GM18505 (cell line): ENCODE results near the gene TBPL2.

Experiments used
- ATAC-seq: cut with Tn5 transposase; IDR thresholded peaks from one replicate; pipeline ENCODE4 v1.9.1; 2021; ENCODE audit not compliant: unreplicated experiment
- POLR2A ChIP-seq: IDR thresholded peaks from 4 replicates; pipeline ENCODE4 v1.6.1; 2011; ENCODE audit warnings: borderline replicate concordance; ENCODE audit not compliant: insufficient read depth, insufficient read length; ENCODE audit errors: extremely low read depth

Gene TBPL2

DNA sequence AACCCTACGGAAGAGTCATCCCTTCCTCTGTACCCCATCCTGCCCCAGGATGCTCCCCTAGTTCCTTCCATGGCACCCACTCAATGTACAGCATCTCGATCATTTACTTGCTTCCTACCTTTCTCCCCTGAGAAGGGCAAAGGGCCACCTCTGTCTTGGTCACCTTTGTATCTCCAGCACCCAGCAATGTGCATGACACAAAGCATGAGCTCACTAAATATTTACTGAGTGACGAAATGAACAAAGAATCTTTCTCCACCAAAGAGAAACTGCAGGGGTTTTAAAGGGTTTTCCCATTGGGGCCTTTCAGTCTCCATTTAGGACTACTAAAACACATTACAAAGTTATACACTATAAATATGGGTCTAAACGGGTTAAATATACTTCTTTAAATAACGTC, 59.4 kb downstream of the TBPL2 start:
- no peak for ATAC-seq
- TF ChIP-seq POLR2A, result no peak

DNA sequence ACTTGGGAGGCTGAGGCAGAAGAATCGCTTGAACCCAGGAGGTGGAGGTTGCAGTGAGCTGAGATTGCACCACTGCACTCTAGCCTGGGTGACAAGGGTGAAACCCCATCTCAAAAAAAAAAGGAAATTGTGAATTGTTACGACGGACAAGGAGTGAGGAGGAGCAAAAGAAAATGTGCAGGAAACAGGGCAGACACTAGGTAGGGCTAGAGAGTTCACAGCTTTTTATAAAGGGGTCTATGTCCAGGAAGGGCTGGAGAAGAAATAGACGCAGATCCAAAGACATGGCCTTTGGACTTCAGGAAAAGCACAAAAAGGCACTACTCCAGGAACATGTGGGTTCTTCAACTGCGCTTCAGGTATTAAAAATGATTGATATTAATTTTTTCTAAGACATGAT, 63.2 kb downstream of the TBPL2 start:
- no peak for TF ChIP-seq POLR2A
- ATAC-seq, result no peak

DNA sequence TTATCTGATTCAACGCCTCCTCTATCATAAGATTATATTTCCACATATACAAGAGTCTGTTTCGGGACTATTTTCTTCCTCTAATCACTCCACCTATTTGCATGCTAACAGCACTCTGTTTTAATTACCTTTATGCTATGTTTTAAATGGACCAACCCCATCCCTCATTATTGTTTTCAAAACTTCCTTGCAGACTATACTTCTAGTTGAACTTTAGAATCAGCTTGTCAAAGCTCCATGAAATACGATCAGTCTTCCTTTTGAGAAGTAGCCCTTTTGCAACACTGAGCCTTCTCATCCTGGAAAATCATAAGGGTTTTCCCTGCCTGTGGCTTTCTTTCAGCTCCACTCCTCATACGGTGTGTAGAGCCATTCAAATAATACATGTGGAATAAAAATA, 65.6 kb downstream of the TBPL2 start:
- TF ChIP-seq POLR2A, result no peak
- no peak for ATAC-seq

DNA sequence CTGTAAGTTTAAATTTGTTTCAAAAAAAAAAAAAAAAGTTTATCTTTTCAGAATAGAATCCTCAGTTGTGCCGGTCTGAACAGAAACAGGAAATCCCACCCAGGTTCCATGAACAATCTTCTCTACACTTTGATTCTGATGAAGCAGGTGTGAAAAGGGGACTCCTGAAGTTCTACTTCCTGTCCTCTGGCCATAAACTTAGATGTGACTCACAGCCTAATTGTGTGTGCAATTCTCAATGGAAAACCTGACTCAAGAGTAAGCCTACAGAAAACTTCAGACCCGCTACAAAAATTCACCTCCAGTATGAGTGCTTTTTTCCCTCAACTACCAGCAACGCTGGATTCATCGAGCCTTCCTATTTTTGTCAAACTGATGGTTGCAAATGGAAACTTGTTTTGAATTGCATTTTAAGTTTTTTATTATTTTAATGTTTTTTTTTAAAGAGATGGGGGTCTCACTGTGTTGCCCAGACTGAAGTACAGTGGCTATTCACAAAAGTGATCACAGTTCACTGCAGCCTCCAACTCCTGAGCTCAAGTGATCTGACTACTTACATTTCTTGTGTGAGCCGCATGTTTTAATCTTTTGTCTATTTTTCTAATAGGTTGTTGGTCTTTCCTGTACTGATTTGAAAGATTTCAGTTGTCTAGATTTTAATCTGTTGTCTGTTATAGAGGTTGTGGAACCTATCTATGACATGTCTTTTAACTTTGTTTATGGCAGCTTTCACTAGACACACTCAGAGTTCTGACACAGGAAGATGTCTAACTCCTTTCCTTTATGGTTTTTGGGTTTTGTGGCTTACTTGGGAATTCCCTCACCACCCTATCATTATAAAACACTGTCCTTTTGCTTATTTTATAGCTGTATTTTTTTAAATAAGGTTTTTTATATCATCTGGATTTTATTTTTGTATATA, 66.4 kb downstream of the TBPL2 start:
- no peak for ATAC-seq
- TF ChIP-seq POLR2A, result no peak

DNA sequence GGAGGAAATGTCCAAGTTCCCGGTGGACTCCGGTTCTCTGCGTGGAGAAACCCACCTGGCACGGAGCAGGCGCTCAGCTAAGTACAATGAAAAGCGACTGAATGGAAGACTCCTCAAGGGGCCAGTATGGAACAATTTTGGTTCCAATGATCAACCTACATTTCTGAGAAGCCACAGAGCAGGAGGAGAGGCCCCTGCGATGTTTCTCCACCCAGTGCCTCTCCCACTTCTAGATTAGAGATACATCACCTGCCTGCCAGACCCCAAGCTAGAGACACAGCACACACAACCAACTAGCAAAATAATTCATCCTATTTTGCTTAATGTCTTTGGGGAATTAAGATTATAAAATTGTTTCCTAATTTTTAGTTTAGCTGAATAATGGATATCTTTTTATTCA, 67.6 kb downstream of the TBPL2 start:
- no peak for TF ChIP-seq POLR2A
- no peak for ATAC-seq

DNA sequence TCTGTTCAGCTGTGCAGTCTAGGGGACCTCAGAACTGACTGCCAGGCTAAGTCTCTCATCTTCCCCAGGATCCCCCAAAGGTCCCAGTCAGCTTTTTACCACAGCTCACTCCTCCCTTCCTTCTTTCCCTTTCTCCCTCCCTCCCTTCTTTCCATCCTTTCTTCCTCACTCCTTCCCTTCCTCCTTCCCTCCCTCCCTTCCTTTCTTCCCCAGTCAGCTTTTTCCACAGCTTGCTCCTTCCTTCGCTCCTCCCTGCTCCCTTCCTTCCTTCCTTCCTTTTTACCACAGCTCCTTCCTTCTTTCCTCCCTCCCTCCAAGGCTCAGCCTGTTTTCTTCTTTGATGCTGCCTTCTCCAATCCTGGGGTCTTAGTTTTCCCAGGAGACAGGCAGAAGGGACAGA, 68.0 kb downstream of the TBPL2 start:
- TF ChIP-seq POLR2A, result no peak
- ATAC-seq, result no peak

DNA sequence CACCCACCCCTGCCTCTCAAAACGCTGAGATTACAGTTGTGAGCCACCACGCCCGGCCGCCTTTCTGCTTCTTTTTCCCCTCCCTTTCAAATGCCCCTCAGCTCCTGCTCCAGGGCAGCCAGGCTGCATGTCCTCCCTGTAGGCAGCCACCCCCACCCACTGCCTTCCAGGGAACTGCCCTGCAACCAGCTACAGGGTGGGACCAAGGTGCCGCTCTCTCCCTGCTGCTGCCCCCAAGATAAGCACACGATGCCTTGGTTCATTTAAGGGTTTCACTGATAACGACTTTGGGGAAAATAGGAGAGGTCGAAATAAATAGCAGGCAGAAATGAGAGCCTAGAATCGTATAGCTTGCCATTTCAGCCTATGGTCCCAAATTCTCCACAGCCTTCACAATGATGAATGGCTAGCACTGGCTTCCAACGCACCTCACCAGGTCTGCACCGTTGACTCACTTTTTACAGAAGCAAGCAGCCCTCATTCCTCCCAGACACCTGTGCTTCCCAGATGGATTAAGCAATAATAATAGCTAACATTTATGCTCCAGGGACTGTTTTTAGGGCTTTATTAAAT, 69.4 kb downstream of the TBPL2 start:
- no peak for ATAC-seq
- TF ChIP-seq POLR2A, result no peak

DNA sequence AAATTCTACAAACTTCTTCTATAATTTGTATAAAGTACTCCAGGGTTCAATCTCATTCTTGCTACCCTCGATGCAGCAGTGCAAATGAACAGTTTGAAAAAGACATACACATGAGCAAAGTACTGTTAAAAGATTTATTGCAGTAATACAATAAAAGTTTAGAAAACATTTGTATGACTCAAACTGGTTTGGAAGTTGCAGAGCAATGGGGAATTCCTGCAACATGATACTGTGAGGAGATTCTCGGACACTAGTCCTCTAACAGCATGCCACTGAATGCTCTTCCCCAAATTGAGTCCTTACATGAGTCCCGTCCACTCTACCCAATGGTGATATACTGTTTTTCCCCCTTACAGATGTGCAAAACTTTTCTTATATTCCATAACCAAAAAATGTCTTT, 74.1 kb downstream of the TBPL2 start:
- ATAC-seq, result no peak

More for the DNA sequence above, 74.1 kb downstream of the TBPL2 start:
- TF ChIP-seq POLR2A, result no peak
